ENCODE measurements around the gene FAM83C. TPM values are rescaled to one million over a fixed set of nuclear protein-coding genes. Genes with fewer than 3 reads are reported as not detected.

Gene FAM83C
- polyA plus RNA-seq, 2 of the 4 experiments (the other 2 are of a cell fraction): not detected

GRCh38 chr20:35243986-35244385, 48.2 kb downstream of the FAM83C start:
- Histone ChIP-seq H3K4me3 (no peak overlapping the region), H3K4me1 (peaks cover 30% of the 10 kb centered on the region), H3K9me3 (no peaks in the 10 kb centered on the region), H3K4me2 (no peak overlapping the region), H3K27ac (peak overlapping the region in 1 of 2 experiments; percentile 18; a peak in 1 of 6 replicates)
- WGBS (ENCODE audit: missing lambda C conversion rate): 49% methylated on average over 2 of the region's 2 CpGs
- CTCF ChIA-PET: interaction anchor here (0.6 to 1.7 kb wide), 5 partner anchors 16 to 334 kb away, joined by 3 to 4 read pairs (median 3); partner anchors contain the start of gene MMP24OS
- POLR2A ChIA-PET: no interaction called here
- TF ChIP-seq, protein P1, sequence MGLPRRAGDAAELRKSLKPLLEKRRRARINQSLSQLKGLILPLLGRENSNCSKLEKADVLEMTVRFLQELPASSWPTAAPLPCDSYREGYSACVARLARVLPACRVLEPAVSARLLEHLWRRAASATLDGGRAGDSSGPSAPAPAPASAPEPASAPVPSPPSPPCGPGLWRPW (IDR thresholded peaks at IDR 0.05): no peak
- TF ChIP-seq SREBF2 (IDR thresholded peaks at IDR 0.05) (no peak), KDM1A (IDR thresholded peaks at IDR 0.05; ENCODE audit: low read depth) (no peak), EHMT2 (IDR thresholded peaks at IDR 0.05; ENCODE audit: low read depth) (no peak), REST (IDR thresholded peaks at IDR 0.05) (no peak), ZSCAN20 (CRISPR knock-in tag; IDR thresholded peaks at IDR 0.05) (no peak), JUNB (IDR thresholded peaks at IDR 0.05) (no peak), FOSB (CRISPR knock-in tag; IDR thresholded peaks at IDR 0.05) (no peak), GATA3 (IDR thresholded peaks at IDR 0.05; ENCODE audit: borderline replicate concordance) (no peak), HOXB5 (CRISPR knock-in tag; IDR thresholded peaks at IDR 0.05) (no peak), MAFK (IDR thresholded peaks at IDR 0.05; ENCODE audit: partially characterized antibody) (no peak)
- ATAC-seq (no peak), DNase-seq (ENCODE audit: low read depth in 1 of 2, low spot score in 1 of 2) (no peak), FAIRE-seq (no peak)

- 0 out of 6 replicates have a peak overlapping the region, but pooled peaks of 1 of the 2 experiments have one; percentile 38 for H3K27ac ChIP-seq
- TF ChIP-seq PHF8 (IDR thresholded peaks at IDR 0.05; ENCODE audit: borderline replicate concordance, low read depth): no peak
- no peak for TF ChIP-seq JUN (IDR thresholded peaks at IDR 0.05)
- no peak for TF ChIP-seq RFX5 (IDR thresholded peaks at IDR 0.05)
- no peak for TF ChIP-seq ZNF302 (CRISPR knock-in tag; IDR thresholded peaks at IDR 0.05)
- DNase-seq (ENCODE audit: low read depth in 1 of 2, low spot score in 1 of 2) (no peak), FAIRE-seq (no peak), ATAC-seq (no peak)
- H3K4me1 ChIP-seq: peaks cover 23% of the 10 kb centered on the region
- ChIA-PET CTCF (interaction anchor here (1.7 to 2.3 kb wide), 2 partner anchors 15 to 35 kb away, joined by 4 to 13 read pairs; no protein-coding TSS in a partner anchor), POLR2A (no interaction called here)
- no peaks in the 10 kb centered on the region for H3K9me3 ChIP-seq
- H3K4me2 ChIP-seq: no peak overlapping the region
- WGBS (ENCODE audit: missing lambda C conversion rate): 60% methylated on average over 2 of the region's 2 CpGs
- no peak overlapping the region for H3K4me3 ChIP-seq
Observed at GRCh38 chr20:35243317-35243716, 48.9 kb downstream of the FAM83C start.

GRCh38 chr20:35240811-35241293, 51.4 kb downstream of the FAM83C start:
- peaks cover 32% of the 10 kb centered on the region for H3K4me1 ChIP-seq
- ATAC-seq (no peak; a peak in 1 of 6 replicates), DNase-seq (ENCODE audit: low read depth in 1 of 2, low spot score in 1 of 2) (no peak), FAIRE-seq (no peak)
- ChIA-PET CTCF (interaction anchor here (0.9 to 4.0 kb wide), 5 partner anchors 13 to 32 kb away, joined by 3 to 17 read pairs (median 14); partner anchors contain the start of gene MMP24), POLR2A (no interaction called here)
- H3K27ac ChIP-seq: peak overlapping the region in 1 of 2 experiments; percentile 67; a peak in 4 of 6 replicates
- WGBS (ENCODE audit: missing lambda C conversion rate): 92% methylated on average over 2 of the region's 2 CpGs
- H3K4me3 ChIP-seq: no peak overlapping the region
- H3K9me3 ChIP-seq: no peaks in the 10 kb centered on the region
- H3K4me2 ChIP-seq: 0 out of 3 replicates have a peak overlapping the region, but pooled peaks have one; percentile 5
- TF ChIP-seq USF2 (IDR thresholded peaks at IDR 0.05) (no peak), ESRRA (IDR thresholded peaks at IDR 0.05; ENCODE audit: borderline replicate concordance, low read length) (no peak), NR3C1 (IDR thresholded peaks at IDR 0.05) (no peak), CBX2 (IDR thresholded peaks at IDR 0.05; ENCODE audit: borderline replicate concordance, low read depth) (no peak), BCL3 (IDR thresholded peaks at IDR 0.05) (no peak), CHD2 (IDR thresholded peaks at IDR 0.05; ENCODE audit: low read length, partially characterized antibody) (no peak), BHLHE40 (IDR thresholded peaks at IDR 0.05; ENCODE audit: low read depth, low read length) (no peak), REST (IDR thresholded peaks at IDR 0.05) (no peak), PHF8 (IDR thresholded peaks at IDR 0.05; ENCODE audit: borderline replicate concordance, low read depth) (no peak)
- TF ChIP-seq, protein P2, sequence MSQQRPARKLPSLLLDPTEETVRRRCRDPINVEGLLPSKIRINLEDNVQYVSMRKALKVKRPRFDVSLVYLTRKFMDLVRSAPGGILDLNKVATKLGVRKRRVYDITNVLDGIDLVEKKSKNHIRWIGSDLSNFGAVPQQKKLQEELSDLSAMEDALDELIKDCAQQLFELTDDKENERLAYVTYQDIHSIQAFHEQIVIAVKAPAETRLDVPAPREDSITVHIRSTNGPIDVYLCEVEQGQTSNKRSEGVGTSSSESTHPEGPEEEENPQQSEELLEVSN (IDR thresholded peaks at IDR 0.05; ENCODE audit: borderline replicate concordance, low read depth): no peak
- TF ChIP-seq, protein P1 (IDR thresholded peaks at IDR 0.05): no peak

Data from A549 (cell line).